Esophagus muscularis mucosa (tissue), 4 donors: ENCODE measurements around the gene PPP6R2. TPM values are rescaled to one million over a fixed set of nuclear protein-coding genes. Genes with fewer than 3 reads are reported as not detected.

ENCODE experiments used
- DNase-seq: peaks from one replicate; pipeline ENCODE4 v3.0.0-alpha.2; 2017; ENCODE audit errors: extremely low spot score
- H3K27ac ChIP-seq, 4 donors: fragments of 200-600 bp; sonication (generic); replicated peaks in 1 of 4; 1 replicate in 3 of 4; 2 replicates in 1 of 4; pipeline ENCODE4 v1.5.1; 2016 to 2019; ENCODE audit warnings: mild to moderate bottlenecking in 1 of 4
- H3K27me3 ChIP-seq, 4 donors: fragments of 200-600 bp; sonication (generic); one replicate each; pipeline versions ENCODE4 v1.5.1 to v1.6.0; 2016 to 2019
- H3K36me3 ChIP-seq, 4 donors: fragments of 200-600 bp; sonication (generic); one replicate each; pipeline ENCODE4 v1.5.1; 2016 to 2019
- H3K4me1 ChIP-seq, 4 donors: fragments of 200-600 bp; sonication (generic); one replicate each; pipeline ENCODE4 v1.5.1; 2016 to 2019
- H3K4me3 ChIP-seq, 4 donors: fragments of 200-600 bp; sonication (generic); 1 replicate in 2 of 4; 2 replicates in 2 of 4; pipeline ENCODE4 v1.5.1; 2016 to 2019; ENCODE audit warnings: mild to moderate bottlenecking in 4 of 4, moderate library complexity in 1 of 4
- H3K9me3 ChIP-seq, 4 donors: fragments of 200-600 bp; sonication (generic); 1 replicate in 3 of 4; 2 replicates in 1 of 4; pipeline ENCODE4 v1.5.1; 2016 to 2019
- EP300 ChIP-seq: sonication (generic); formaldehyde crosslinking; IDR thresholded peaks from one replicate; pipeline ENCODE4 v1.6.1; 2017; ENCODE audit warnings: antibody characterized with exemption
- POLR2A ChIP-seq: fragments of 450-650 bp; IDR thresholded peaks from one replicate; pipeline ENCODE4 v1.6.1; 2017; ENCODE audit warnings: antibody characterized with exemption, moderate library complexity, mild to moderate bottlenecking, low read depth
- POLR2AphosphoS5 ChIP-seq, 2 donors: sonication (generic); formaldehyde crosslinking; IDR thresholded peaks; one replicate each; pipeline ENCODE4 v1.6.1; 2017; ENCODE audit warnings: antibody characterized with exemption in 2 of 2
- WGBS: methylation state at CpG from one replicate; pipeline ENCODE4 v1.1.5; 2018; 5-methylcytosine and 5-hydroxymethylcytosine counted together
- intact Hi-C: fragments of 100-400 bp; cut with DNase I; formaldehyde crosslinking; loops from one replicate; pipeline ENCODE4 v1.15.1; 2023
- total RNA-seq, 4 donors: library from RNA; depleted of rRNA; stranded (reverse); fragments of >200 nt; gene quantifications; one replicate each; pipeline versions ENCODE4 v1.1.0 to v1.2.1, GENCODE V29; 2016
- TF ChIP-seq, protein P1 (sequence below), 3 experiments: fragments of 200-600 bp in 2 of 3; fragments of 450-650 bp in 1 of 3; sonication (generic) in 2 of 3; IDR thresholded peaks; one replicate each; pipeline ENCODE4 v1.5.1; 2017 to 2019; ENCODE audit warnings: antibody characterized with exemption in 3 of 3, mild to moderate bottlenecking in 2 of 3, moderate library complexity in 1 of 3

Gene PPP6R2
- total RNA-seq, 4 donors from 2014 or later, result 57.7 to 79.4 (median 65.3) TPM

DNA sequence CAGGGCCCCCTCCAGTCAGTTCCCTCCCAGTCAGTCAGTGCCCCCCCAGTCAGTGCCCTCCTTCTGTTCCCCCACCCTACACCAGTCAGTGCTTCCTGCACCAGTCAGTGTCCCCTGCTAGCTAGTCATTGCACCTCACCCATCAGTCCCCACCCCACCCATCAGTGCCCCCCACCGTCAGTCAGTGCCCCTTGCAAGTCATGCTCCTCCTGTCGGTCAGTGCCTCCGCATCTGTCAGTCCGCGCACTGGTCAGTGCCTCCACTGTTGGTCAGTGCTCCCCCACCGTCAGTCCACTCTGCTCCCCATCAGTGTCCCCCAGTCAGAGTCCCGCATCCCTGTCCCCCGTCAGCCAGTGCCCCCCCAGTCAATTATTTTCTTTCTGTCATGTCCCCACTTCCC is 3.3 kb downstream of the PPP6R2 start:
- H3K36me3 ChIP-seq, result peaks cover under 1 to 3% (median 2%) of the 10 kb centered on the region in 4 donors
- WGBS, result 63% methylated on average over 8 of the region's 8 CpGs
- no peaks in the 10 kb centered on the region for H3K9me3 ChIP-seq
- DNase-seq, result no peak
- no peak for TF ChIP-seq EP300
- TF ChIP-seq POLR2AphosphoS5 (IDR thresholded peaks at IDR 0.05), result no peak
- TF ChIP-seq, protein P1, sequence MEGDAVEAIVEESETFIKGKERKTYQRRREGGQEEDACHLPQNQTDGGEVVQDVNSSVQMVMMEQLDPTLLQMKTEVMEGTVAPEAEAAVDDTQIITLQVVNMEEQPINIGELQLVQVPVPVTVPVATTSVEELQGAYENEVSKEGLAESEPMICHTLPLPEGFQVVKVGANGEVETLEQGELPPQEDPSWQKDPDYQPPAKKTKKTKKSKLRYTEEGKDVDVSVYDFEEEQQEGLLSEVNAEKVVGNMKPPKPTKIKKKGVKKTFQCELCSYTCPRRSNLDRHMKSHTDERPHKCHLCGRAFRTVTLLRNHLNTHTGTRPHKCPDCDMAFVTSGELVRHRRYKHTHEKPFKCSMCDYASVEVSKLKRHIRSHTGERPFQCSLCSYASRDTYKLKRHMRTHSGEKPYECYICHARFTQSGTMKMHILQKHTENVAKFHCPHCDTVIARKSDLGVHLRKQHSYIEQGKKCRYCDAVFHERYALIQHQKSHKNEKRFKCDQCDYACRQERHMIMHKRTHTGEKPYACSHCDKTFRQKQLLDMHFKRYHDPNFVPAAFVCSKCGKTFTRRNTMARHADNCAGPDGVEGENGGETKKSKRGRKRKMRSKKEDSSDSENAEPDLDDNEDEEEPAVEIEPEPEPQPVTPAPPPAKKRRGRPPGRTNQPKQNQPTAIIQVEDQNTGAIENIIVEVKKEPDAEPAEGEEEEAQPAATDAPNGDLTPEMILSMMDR (IDR thresholded peaks at IDR 0.05), result no peak
- no peak for TF ChIP-seq POLR2A
- H3K27ac ChIP-seq, result peak overlapping the region in 1 of 4 donors; percentile 39
- H3K4me1 ChIP-seq, result peaks cover 5 to 35% (median 34%) of the 10 kb centered on the region in 4 donors
- intact Hi-C loops, result no loop called here
- H3K27me3 ChIP-seq, result no peaks in the 10 kb centered on the region
- H3K4me3 ChIP-seq, result no peak overlapping the region

DNA sequence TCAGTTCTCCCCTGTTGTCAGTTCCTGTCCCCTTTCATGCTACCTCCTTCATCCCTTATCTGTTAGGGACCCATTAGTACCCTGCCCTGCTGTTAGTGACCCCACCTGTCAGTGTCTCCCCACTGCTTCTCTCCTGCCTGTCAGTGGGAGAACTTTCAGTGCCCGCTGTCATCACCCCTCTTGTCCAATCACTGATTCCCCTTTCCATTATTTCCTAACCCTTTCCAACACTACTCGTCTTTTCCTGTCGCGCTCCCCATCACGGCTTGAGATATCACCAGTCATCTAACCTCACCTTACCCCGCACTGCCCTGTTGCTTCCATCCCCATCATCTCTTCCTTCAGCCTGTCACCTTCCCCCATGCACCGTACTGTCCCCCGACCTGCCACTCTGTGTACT is 4.0 kb downstream of the PPP6R2 start:
- H3K27ac ChIP-seq, result peak overlapping the region in 1 of 4 donors; percentile 39
- no peaks in the 10 kb centered on the region for H3K27me3 ChIP-seq
- no peaks in the 10 kb centered on the region for H3K9me3 ChIP-seq
- intact Hi-C loops, result no loop called here
- 82% methylated on average over 8 of the region's 8 CpGs for WGBS
- DNase-seq, result no peak
- peaks cover 6 to 10% (median 8%) of the 10 kb centered on the region in 4 donors for H3K36me3 ChIP-seq
- no peak overlapping the region for H3K4me3 ChIP-seq
- TF ChIP-seq POLR2AphosphoS5 (IDR thresholded peaks at IDR 0.05) (no peak), POLR2A (no peak), EP300 (no peak)
- TF ChIP-seq, protein P1 (IDR thresholded peaks at IDR 0.05), result no peak
- peaks cover 5 to 31% (median 30%) of the 10 kb centered on the region in 4 donors for H3K4me1 ChIP-seq

DNA sequence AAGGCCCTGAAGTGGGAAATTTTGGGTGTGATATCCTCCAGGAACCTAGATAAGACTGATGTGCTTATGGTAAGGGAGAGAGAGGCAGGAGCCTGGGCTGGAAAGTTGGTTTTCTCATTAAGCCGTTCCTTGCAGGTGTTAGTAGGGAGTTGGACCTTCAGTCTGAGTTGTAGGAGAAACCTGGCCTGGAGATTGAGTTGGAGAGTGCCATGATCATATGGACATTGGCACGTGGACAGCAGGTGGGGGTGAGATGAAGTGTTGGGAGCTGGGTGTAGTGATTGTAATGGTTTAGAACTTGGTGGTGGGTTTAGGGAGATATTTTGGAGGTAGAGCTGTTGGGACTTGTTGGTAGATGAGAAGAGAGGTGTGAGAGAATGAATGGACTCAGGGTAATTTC is 4.9 kb downstream of the PPP6R2 start:
- WGBS, result 70% methylated on average over 2 of the region's 2 CpGs
- no peak for DNase-seq
- H3K4me1 ChIP-seq, result peaks cover 0 to 22% (median 22%) of the 10 kb centered on the region in 4 donors
- no peaks in the 10 kb centered on the region for H3K27me3 ChIP-seq
- intact Hi-C loops, result no loop called here
- H3K4me3 ChIP-seq, result no peak overlapping the region
- H3K36me3 ChIP-seq, result peaks cover 6 to 19% (median 17%) of the 10 kb centered on the region in 4 donors
- TF ChIP-seq, protein P1 (IDR thresholded peaks at IDR 0.05), result no peak
- TF ChIP-seq POLR2AphosphoS5 (IDR thresholded peaks at IDR 0.05), result no peak
- no peak for TF ChIP-seq EP300
- TF ChIP-seq POLR2A, result no peak
- no peaks in the 10 kb centered on the region for H3K9me3 ChIP-seq
- no peak overlapping the region for H3K27ac ChIP-seq

DNA sequence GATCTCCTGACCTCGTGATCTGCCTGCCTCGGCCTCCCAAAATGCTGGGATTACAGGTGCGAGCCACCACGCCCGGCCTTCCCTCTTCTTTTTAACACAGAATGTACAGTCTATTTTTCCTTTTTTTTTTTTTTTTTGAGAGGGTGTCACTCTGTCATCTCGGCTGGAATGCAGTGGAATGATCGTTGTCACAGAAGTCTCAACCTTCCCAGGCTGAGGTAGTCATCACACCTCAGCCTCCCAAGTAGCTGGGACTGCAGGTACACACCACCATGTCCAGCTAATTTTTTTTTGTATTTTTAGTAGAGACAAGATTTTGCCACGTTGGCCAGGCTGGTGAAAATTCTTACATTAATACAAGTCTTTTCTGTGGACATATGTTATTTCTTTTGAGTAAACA is 13.1 kb downstream of the PPP6R2 start:
- Histone ChIP-seq H3K4me3 (no peak overlapping the region), H3K4me1 (peaks cover 0 to 13% (median 3%) of the 10 kb centered on the region in 4 donors), H3K27me3 (no peaks in the 10 kb centered on the region), H3K27ac (no peak overlapping the region), H3K9me3 (no peaks in the 10 kb centered on the region), H3K36me3 (peaks cover 14 to 43% (median 39%) of the 10 kb centered on the region in 4 donors)
- WGBS, result 94% methylated on average over 8 of the region's 8 CpGs
- intact Hi-C loops, result no loop called here
- TF ChIP-seq POLR2AphosphoS5 (IDR thresholded peaks at IDR 0.05) (no peak), POLR2A (no peak), EP300 (no peak)
- TF ChIP-seq, protein P1 (IDR thresholded peaks at IDR 0.05), result no peak
- no peak for DNase-seq

DNA sequence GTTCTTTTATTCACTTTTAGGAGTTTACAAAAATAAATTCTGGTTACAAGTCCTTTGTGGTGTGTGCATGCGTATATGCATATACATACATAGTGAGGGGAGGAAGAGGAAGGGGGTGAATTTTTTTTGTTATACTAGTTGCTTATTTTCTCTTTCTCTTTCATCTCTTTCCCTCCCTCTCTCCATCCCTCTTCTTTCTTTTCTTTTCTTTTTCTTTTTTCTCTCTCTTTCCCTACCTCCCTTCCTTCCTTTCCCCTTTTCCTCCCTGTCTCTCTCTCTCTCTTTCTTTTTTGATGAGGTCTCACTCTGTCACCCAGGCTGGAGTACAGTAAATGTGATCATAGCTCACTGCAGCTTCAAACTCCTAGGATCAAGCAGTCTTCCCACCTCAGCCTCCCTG is 14.1 kb downstream of the PPP6R2 start:
- H3K4me1 ChIP-seq, result peaks cover 5 to 22% (median 10%) of the 10 kb centered on the region in 4 donors
- DNase-seq, result no peak
- peaks cover 7 to 43% (median 35%) of the 10 kb centered on the region in 4 donors for H3K36me3 ChIP-seq
- no peaks in the 10 kb centered on the region for H3K9me3 ChIP-seq
- no peak overlapping the region for H3K27ac ChIP-seq
- intact Hi-C loops, result no loop called here
- no peak overlapping the region for H3K4me3 ChIP-seq
- H3K27me3 ChIP-seq, result no peaks in the 10 kb centered on the region
- TF ChIP-seq EP300, result no peak
- no peak for TF ChIP-seq POLR2A
- TF ChIP-seq, protein P1 (IDR thresholded peaks at IDR 0.05), result no peak
- no peak for TF ChIP-seq POLR2AphosphoS5 (IDR thresholded peaks at IDR 0.05)
- WGBS, result 92% methylated on average over 1 of the region's 1 CpG
